COLO668 (cell line): ENCODE measurements around the gene ATF6.

ENCODE experiments used
- DNase-seq: peaks from one replicate; lab custom pipeline; 2025; ENCODE audit not compliant: unreplicated experiment; lab: John Stamatoyannopoulos, UW

The ATF6 gene

DNA sequence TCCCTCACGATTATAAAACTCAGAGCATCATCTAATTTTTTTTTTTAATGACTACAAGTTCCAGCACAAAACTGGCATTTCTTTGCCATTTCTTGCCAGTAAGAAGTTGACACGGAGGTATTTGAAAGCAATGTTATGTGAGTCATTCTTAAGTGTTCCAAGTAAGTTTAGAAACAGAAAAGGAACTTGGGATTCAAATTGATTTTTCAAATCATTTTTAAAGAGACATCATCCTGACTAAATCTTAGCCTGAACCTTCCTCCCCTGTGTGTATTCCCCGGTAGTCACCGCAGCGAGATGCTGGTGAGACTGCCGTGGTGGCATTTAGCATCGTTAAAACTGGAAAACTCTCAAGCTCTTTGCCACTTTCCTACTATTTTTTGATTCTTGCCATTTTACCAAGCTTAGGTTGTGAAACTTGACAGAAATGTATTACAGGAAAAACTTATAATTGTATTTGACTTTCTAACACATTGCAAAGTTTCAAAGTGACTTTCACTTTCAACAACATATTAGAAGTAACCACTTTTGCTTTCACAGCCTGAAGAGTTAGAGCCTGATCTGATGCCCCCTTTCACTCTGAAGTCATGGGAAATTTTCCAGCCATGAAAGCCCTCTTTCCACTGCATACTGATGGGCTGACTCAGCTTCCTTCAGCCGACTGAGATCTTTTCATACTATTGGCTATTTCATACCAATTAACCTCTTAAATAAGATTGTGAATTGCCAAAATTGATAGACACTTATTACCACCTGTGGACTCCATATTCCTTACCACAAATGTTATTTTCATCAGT lies 196.2 kb downstream of the ATF6 start:
- DNase-seq = no peak

GRCh38 chr1:161966067-161966466 lies 199.9 kb downstream of the ATF6 start:
- DNase-seq = no peak

DNA sequence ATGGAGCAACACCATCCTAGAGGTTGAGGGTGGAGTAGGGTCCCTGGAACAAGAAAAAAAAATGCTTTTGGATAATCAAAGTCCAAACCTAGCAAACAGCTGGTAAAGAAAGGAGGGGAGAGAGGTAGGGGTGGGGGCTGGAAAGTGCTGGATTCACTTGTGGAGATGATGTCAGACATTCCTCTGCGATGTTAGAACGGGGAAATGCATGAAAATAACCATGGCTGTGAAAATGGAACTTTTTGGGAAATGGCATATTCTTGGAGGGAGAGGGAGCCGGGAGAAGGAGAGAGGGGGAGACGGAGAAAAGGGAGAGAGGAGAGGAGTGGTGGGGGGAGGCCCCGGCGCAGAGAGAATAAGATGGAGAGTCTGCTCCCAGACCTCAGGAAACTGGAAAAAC lies 203.9 kb downstream of the ATF6 start:
- DNase-seq = no peak

GRCh38 chr1:161970633-161971032 lies 204.5 kb downstream of the ATF6 start:
- DNase-seq = no peak

DNA sequence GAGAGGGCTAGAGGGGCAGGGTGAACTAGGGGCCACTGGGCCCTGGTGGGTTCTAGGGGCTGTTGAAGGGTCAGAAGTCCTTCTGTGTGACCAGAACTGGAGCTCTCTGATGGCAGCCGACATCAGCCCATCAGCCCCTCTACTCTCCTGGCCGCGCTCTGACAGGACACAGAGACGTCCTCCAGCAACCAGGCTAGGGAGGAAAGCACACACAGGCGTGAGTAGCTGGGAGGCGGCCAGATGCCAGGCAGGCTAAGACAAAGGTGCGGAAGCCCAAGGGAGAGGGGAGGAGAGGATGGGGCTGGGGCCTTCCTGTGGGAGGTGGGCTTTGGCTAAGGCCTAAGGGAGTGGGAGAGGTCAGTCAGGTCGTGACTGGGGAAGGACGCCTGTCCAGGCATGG lies 206.7 kb downstream of the ATF6 start:
- DNase-seq = no peak

DNA sequence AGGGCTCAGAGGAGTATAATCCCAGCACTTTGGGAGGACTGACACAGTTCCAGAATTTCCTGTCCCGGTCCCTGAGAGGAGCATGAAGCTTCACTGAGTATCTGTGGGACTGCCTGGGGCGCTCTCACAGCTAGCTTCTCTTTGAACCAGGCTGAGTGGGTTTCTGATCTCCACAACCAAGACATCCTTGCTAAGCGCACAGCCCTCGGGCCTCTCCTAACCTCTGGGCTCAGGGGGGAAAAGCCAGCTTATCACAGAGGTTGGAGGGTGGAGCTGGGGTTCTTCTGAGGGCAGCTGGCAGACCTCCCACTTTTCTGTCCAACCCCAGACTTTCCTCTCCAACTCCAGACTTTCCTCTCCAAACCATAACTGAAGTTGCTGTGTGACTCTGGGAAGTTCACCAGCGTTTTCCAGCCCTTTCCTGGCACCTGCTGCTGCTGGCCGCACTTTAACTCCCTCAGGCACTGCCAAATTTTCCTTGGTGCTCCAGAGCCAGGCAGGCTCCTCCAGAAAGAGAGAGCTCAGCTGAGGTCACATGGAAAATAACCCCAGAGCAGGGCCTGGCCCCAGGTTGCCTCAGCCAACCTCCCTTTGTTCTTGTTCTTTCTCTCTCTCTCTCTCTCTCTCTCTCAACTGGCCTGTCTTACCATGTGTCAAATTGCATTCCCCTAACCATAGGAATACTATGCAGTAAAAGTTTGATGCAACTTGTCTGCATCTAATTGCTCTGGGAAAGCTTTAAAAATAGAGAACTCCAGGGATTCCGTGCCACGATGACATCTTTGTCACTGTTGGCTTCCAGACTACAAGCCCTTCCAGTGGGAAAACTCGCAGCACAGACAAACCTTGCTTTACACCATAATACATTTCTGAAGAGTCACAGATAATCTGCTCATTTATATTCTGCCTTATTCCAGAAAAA lies 208.1 kb downstream of the ATF6 start:
- DNase-seq = no peak

DNA sequence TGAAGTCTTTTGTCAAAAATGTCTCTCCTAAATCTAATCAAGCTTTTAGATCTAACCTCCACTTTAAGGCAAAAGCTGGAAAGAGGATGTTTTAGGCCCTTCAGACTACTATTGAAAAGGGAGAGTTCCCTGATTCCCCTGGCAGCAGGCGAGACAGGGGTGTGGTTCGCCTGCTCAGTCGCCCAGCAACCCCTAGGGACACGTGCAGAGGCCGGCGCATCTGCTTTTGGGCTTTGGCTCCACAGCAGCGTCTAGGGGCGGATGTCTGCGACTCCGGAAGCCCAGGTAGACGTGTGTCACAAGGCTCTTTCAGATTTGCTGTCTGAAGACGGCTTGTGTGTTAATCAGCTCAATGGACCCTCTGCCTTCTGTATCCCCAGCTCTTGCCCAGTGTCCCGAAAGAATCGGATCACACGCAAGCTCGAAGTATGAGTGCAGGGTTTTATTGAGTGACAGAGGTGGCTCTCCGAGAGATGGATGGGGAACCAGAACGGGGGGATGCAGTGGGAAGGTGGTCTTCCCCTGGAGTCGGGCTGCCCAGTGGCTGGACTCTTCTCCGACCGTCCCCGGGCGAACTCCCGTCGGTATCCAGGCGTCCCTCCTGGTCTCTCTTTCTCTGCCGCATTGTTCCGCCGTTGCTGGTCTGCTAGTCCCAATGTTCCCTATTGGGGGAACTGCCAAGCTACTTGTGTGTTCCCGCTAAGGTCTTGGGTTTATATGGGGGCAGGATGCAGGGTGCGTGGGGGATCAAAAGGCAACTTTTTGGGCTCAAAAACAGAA lies 212.1 kb downstream of the ATF6 start:
- no peak for DNase-seq

DNA sequence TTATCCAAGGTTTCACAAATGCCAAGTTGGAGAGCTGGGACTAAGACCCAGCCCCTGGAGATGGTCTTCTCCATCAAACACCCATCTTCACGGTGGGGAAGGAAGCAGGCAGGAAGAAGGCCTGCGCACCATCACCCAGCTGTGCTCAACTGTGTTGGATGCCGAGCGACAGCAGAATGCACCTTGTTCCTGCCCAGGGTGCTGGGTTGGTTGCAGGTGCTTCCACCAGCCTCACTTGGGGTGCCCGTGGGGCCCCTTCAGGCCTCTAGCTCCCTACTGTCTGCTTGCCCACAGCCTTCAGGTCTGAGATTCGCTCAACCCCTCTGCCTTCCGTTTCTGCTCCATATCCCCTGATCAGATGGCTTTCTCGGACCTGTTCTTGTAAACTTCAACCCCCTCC lies 215.0 kb downstream of the ATF6 start:
- DNase-seq = no peak

DNA sequence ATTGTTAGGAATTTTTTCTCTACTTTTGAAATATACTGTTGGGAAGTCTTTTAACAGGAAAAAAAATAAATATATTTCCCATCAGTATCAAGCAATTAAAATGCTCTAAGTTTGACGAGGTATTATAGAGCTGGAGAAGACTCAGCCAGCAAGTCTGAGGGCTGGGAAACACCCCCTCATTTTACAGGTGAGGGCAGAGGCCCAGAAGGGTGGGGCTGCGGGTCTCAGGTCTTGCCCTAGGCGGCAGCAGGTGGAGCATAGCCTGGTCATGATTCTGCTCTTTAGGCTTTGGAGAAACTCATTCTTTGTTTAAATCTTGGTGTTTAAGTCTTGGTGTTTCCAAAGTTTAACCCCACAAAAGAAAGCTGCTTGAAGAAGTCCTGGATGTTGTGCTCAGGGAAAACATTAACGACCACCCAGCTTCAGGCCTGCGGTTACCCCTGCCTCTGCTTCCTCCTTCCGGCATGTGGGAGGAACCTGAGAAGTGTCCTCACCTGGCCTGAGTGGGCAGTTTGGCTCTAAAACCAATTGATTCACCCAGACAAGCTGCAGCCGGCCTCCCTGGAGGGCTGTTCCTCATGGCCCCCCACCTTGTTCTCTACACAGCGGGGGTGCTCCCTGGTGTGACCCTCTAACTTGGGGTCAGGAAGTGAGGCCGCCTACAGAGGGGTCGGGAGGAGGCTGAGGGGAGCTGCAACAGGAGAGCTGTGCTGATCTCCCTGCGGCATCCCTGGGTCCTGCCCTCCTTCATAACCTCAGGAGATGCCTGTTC lies 215.8 kb downstream of the ATF6 start:
- DNase-seq = no peak

GRCh38 chr1:161982507-161982895 lies 216.4 kb downstream of the ATF6 start:
- no peak for DNase-seq

DNA sequence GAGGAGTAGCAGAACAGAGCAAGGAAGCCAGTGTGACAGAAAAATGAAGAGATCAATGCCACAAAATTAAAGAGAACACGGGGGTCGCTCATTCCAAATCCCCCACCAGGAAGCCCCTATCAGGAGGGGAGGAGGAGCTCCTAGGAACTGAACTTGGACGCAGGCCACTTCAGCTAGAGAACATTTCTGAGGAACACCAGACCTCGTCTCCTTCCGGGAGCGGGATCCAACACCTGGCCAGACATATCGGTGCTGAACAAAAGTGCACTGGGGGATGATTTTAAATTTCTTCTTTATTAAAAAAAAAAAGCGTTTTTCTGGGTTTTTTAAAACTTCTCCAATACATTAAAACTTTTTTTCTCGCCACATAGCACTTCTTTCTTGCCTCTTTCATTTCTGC lies 216.8 kb downstream of the ATF6 start:
- DNase-seq = no peak

GRCh38 chr1:161983725-161984124 lies 217.6 kb downstream of the ATF6 start:
- no peak for DNase-seq

DNA sequence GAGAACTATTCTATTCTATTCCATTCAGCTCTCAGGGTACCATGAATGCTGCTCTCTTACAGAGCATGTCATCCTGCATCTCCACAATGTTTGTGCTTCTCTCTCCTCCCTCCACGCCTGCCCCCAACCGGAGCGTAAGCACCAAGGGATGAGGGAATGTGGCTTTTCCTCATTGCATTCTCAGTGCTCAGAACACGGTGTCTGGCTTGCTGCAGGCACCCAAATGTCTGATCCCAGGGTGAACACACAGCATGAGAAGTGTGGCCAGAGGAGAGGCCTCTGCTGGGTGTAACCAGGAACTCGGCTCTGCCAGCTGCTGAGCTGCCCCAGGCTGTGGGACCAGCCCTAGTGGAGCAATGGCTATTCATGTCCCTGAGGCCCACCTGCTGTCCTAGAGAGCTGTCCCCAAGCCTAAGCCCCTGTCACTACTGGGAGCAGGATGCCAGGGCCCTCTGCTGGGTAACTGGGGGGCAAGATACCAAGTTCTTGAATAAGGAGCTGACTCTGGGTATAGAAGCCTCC lies 219.2 kb downstream of the ATF6 start:
- no peak for DNase-seq

GRCh38 chr1:161986328-161986727 lies 220.2 kb downstream of the ATF6 start:
- no peak for DNase-seq

DNA sequence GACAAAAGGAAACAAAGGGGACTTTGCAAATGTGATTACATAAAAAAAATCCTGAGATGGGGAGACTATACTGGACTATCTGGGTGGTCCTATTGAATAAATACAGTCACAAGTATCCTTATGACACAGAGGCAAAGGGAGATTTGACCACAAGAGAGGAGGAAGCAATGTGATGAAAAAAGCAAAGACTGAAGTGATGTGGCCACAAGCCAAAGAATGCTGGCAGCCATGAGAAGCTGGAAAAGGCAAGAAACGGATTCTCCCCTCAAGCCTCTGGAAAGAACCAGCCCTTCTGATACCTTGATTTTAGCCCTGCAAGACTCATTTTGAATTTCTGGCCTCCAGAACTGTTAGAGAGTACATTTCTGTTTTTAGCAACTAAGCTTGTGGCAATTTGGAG lies 221.2 kb downstream of the ATF6 start:
- no peak for DNase-seq

GRCh38 chr1:161987872-161988271 lies 221.8 kb downstream of the ATF6 start:
- DNase-seq = no peak

- DNase-seq = no peak
Measured at GRCh38 chr1:161988413-161988812, 222.3 kb downstream of the ATF6 start.

GRCh38 chr1:161989108-161989507 lies 223.0 kb downstream of the ATF6 start:
- DNase-seq = no peak

DNA sequence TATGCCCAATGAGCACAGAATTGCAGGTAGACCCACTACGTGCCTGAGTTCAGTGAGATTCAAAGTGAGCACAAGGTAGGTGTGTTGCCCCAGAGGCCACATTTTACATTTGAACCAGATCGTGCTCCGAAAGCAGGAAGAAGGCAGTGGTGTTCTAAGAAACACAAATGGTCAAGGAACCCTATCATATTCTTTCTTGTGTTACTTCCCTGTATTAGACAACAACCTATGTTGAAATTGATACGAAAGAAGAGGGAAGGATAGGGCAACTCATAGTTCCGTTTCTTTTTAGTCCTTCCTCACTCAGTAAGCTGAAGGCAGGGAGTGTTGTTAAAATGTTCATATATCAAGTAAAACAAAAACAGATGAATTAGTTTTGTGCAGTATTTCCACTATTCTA lies 223.7 kb downstream of the ATF6 start:
- DNase-seq = no peak

DNA sequence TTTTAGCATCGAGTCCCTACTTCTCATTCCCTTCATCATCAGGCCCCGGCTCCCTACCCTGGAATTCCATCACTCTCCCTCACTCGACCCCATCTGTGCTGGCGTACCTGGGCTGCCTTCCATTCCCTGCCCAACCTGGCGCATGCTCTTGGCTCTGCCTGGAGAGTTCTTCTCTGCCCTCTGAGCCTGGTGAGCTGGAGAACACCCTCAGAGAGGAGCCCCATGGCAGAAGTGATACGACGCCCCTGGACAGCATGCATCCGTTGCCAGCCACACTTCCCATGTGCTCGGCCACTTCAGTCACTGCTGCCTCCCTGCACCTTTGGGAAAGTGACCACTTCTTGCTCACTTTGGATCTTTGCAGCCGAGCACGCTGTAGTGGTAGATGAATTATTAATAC lies 227.5 kb downstream of the ATF6 start:
- DNase-seq = no peak
